ENCODE data around the gene DTD1.

DTD1 gene

GRCh38 chr20:18790787-18791186 is 202.9 kb downstream of the DTD1 start:
- Histone ChIP-seq H3K4me1 (peaks cover 3% of the 10 kb centered on the region; the same call in 1 of the 2 replicates), H3K36me3 (no peaks in the 10 kb centered on the region), H3K4me3 (ENCODE audit: low read depth, low read length) (no peak overlapping the region), H3K9me3 (no peaks in the 10 kb centered on the region), H3K27me3 (no peaks in the 10 kb centered on the region)
- DNase-seq: no peak
- TF ChIP-seq CTCF (IDR thresholded peaks at IDR 0.05; ENCODE audit: low read depth, low read length): no peak

GRCh38 chr20:18793625-18794427 is 206.0 kb downstream of the DTD1 start:
- Histone ChIP-seq H3K4me1 (peaks cover 3% of the 10 kb centered on the region; the same call in 1 of the 2 replicates), H3K4me3 (ENCODE audit: low read depth, low read length) (peak overlapping the region; percentile 84), H3K27me3 (no peaks in the 10 kb centered on the region), H3K36me3 (no peaks in the 10 kb centered on the region), H3K9me3 (no peaks in the 10 kb centered on the region)
- peak; percentile 42 for TF ChIP-seq CTCF (IDR thresholded peaks at IDR 0.05; ENCODE audit: low read depth, low read length)
- DNase-seq: peak; percentile 86

DNA sequence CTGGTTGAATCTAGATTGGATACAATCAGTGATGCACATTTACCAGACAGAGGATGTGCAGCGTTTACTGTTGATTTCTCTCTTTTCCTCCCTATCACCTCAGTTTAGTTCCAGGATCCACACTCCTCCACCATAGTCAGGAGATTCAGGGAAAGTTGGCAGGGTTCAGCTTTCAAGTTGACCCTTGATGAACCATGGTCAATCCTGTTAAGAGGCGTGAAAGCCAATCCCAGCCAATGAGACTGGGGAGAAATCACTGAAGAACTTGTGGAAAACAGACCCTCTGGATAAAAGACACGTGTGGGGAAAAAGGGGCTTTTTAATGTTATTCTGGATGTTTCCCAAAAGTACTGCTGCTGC is 206.6 kb downstream of the DTD1 start:
- DNase-seq: no peak
- no peak for TF ChIP-seq CTCF (IDR thresholded peaks at IDR 0.05; ENCODE audit: low read depth, low read length)
- peaks cover 3% of the 10 kb centered on the region; the same call in 1 of the 2 replicates for H3K4me1 ChIP-seq
- H3K36me3 ChIP-seq: no peaks in the 10 kb centered on the region
- no peaks in the 10 kb centered on the region; the same call in 1 of the 2 replicates for H3K9me3 ChIP-seq
- no peaks in the 10 kb centered on the region for H3K27me3 ChIP-seq
- H3K4me3 ChIP-seq (ENCODE audit: low read depth, low read length): peak overlapping the region; percentile 84

DNA sequence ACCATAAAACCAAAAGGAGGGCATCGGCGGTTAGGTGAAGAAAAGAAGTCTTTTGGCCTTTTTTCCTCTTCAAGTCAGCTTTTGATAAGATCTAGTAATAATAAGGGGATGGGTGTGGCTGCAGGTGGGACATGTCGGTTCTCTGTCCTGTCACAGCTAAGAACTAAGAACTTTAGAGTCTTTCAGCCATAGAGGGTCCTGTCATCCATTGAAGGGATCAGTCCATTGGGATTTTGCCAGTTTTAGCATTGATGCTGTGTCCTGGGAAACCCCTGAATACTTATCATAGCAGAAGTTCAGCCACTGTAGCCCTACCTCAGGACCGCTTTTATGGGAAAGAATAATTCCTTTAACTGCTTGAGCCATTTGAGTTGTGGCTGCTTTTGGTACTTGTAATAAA is 207.5 kb downstream of the DTD1 start:
- no peak for DNase-seq
- H3K9me3 ChIP-seq: no peaks in the 10 kb centered on the region; the same call in 1 of the 2 replicates
- TF ChIP-seq CTCF (IDR thresholded peaks at IDR 0.05; ENCODE audit: low read depth, low read length): no peak
- no peak overlapping the region for H3K4me3 ChIP-seq (ENCODE audit: low read depth, low read length)
- H3K4me1 ChIP-seq: peaks cover 3% of the 10 kb centered on the region; the same call in 1 of the 2 replicates
- H3K27me3 ChIP-seq: no peaks in the 10 kb centered on the region
- H3K36me3 ChIP-seq: no peaks in the 10 kb centered on the region

DNA sequence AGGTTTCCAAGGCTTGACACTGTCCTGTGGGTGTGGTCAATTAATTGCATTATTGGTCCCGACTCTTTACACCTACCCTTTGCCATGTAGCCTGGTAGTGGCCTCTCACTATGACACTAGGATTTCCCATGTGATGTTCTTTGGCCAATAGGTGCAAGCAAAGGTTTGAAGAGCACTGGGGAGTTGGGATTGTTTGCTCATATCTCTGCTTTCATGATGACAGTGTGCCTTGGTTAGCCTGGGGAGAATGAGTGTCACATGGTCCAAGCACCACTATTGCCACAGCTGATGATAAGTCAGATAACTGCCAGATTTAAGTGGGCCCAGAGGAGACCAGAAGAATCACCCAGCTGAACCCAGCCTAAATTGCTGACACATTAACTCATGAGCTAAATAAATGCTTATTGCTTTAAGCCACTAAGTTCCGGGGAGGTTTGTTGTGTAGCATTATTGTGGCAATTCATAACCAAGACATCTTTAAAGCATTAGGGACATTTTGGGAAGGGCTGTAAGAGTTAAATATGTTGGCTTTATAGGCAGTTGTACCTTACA is 208.5 kb downstream of the DTD1 start:
- Histone ChIP-seq H3K27me3 (no peaks in the 10 kb centered on the region), H3K4me1 (peaks cover 3% of the 10 kb centered on the region; the same call in 1 of the 2 replicates), H3K36me3 (no peaks in the 10 kb centered on the region), H3K9me3 (no peaks in the 10 kb centered on the region; the same call in 1 of the 2 replicates), H3K4me3 (ENCODE audit: low read depth, low read length) (no peak overlapping the region)
- TF ChIP-seq CTCF (IDR thresholded peaks at IDR 0.05; ENCODE audit: low read depth, low read length): no peak
- no peak for DNase-seq

DNA sequence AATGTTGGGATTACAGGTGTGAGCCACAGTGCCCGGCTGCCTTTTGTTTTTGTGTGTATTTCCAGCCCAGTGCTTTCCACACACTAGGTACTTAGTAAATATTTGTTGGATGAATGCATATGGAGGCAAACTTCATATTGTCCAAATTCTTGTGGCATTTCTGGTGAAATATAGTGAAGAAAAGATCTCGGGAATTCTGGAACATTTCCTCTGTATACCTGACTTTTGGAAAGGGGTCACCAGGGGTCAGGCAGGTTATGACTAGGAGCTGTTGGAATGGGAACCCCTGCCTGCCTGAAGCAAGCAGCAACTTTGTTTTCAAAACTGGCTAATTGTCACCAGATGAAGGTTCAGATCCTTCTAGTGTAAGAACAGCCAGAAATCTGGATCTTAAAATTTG is 213.7 kb downstream of the DTD1 start:
- TF ChIP-seq CTCF (IDR thresholded peaks at IDR 0.05; ENCODE audit: low read depth, low read length): no peak

More for the DNA sequence above, 213.7 kb downstream of the DTD1 start:
- Histone ChIP-seq H3K27me3 (no peaks in the 10 kb centered on the region), H3K4me1 (no peaks in the 10 kb centered on the region), H3K36me3 (no peaks in the 10 kb centered on the region), H3K9me3 (no peaks in the 10 kb centered on the region; the same call in 1 of the 2 replicates), H3K4me3 (ENCODE audit: low read depth, low read length) (no peak overlapping the region)
- no peak for DNase-seq

Measured in BE2C (cell line).